ENCODE measurements around the gene EFCAB7. TPM values are rescaled to one million over a fixed set of nuclear protein-coding genes. Genes with fewer than 3 reads are reported as not detected.

EFCAB7 gene
- total RNA-seq, 1 experiment from 2014 or later = 2.8 TPM

GRCh38 chr1:63537006-63537405, 13.7 kb downstream of the EFCAB7 start:
- DNase-seq (ENCODE audit: low spot score) (no peak), ATAC-seq (peak; percentile 48)
- Mint-ChIP-seq H3K4me1 (peaks cover 13% of the 10 kb centered on the region), H3K27ac (no peak overlapping the region), H3K36me3 (no peaks in the 10 kb centered on the region), H3K9me3 (no peaks in the 10 kb centered on the region), H3K4me3 (no peak overlapping the region), H3K27me3 (ENCODE audit: low read depth) (no peaks in the 10 kb centered on the region)
- TF ChIP-seq, protein P1, sequence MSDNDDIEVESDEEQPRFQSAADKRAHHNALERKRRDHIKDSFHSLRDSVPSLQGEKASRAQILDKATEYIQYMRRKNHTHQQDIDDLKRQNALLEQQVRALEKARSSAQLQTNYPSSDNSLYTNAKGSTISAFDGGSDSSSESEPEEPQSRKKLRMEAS (CRISPR knock-in tag; IDR thresholded peaks at IDR 0.05) = no peak
- CTCF ChIA-PET = interaction anchor here (1.1 to 3.0 kb wide), 14 partner anchors 10 to 532 kb away, joined by 3 to 13 read pairs (median 6); partner anchors contain the start of gene EFCAB7
- POLR2A ChIA-PET = no interaction called here

GRCh38 chr1:63537940-63538339, 14.6 kb downstream of the EFCAB7 start:
- POLR2A ChIA-PET = no interaction called here
- no peaks in the 10 kb centered on the region for H3K27me3 Mint-ChIP-seq (ENCODE audit: low read depth)
- TF ChIP-seq, protein P2, sequence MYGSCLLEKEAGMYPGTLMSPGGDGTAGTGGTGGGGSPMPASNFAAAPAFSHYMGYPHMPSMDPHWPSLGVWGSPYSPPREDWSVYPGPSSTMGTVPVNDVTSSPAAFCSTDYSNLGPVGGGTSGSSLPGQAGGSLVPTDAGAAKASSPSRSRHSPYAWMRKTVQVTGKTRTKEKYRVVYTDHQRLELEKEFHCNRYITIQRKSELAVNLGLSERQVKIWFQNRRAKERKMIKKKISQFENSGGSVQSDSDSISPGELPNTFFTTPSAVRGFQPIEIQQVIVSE (CRISPR knock-in tag; IDR thresholded peaks at IDR 0.05; ENCODE audit: borderline replicate concordance) = no peak
- TF ChIP-seq MYBL2 (CRISPR knock-in tag; IDR thresholded peaks at IDR 0.05) = no peak
- TF ChIP-seq, protein P1 (CRISPR knock-in tag; IDR thresholded peaks at IDR 0.05) = no peak
- no peak for TF ChIP-seq NR1H2 (CRISPR knock-in tag; IDR thresholded peaks at IDR 0.05)
- TF ChIP-seq RORB (CRISPR knock-in tag; IDR thresholded peaks at IDR 0.05) = no peak
- TF ChIP-seq TEAD1 (CRISPR knock-in tag; IDR thresholded peaks at IDR 0.05) = no peak
- TF ChIP-seq, protein P3, sequence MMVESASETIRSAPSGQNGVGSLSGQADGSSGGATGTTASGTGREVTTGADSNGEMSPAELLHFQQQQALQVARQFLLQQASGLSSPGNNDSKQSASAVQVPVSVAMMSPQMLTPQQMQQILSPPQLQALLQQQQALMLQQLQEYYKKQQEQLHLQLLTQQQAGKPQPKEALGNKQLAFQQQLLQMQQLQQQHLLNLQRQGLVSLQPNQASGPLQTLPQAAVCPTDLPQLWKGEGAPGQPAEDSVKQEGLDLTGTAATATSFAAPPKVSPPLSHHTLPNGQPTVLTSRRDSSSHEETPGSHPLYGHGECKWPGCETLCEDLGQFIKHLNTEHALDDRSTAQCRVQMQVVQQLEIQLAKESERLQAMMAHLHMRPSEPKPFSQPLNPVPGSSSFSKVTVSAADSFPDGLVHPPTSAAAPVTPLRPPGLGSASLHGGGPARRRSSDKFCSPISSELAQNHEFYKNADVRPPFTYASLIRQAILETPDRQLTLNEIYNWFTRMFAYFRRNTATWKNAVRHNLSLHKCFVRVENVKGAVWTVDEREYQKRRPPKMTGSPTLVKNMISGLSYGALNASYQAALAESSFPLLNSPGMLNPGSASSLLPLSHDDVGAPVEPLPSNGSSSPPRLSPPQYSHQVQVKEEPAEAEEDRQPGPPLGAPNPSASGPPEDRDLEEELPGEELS (CRISPR knock-in tag; IDR thresholded peaks at IDR 0.05) = no peak
- TF ChIP-seq, protein P4, sequence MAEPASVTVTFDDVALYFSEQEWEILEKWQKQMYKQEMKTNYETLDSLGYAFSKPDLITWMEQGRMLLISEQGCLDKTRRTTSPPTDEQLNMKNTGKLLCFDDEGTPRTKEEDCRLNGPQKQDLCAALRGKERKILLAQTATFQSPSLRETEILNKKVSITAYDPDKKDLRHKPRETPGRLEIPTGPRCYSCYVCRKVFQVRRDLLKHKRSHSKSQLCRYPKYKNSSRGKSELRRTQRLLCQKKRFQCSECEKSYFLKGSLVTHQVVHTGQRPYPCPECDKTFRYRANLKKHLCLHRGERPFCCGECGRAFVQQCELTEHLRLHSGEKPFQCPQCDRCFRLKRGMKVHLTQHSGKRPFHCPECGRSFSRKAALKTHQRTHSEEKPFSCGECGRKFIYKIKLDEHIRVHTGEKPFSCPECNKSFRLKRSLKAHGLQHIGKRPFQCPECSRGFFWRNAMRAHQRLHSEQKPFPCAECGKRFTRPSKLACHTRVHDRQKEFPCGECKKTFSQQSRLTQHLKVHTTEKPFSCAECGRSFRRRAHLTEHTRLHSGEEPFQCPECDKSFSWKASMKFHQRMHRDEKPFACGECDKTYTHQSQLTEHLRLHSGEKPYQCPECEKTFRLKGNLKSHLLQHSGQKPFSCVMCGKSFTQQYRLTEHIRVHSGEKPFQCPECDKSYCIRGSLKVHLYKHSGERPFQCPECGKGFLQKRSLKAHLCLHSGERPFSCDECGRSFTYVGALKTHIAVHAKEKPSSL (CRISPR knock-in tag; conservative IDR thresholded peaks at IDR 0.05) = no peak
- TF ChIP-seq NFE2L1 (CRISPR knock-in tag; IDR thresholded peaks at IDR 0.05) = no peak
- no peak for TF ChIP-seq MXD4 (CRISPR knock-in tag; IDR thresholded peaks at IDR 0.05; ENCODE audit: borderline replicate concordance)
- TF ChIP-seq ATF3 (CRISPR knock-in tag; conservative IDR thresholded peaks at IDR 0.05) = no peak
- no peak for TF ChIP-seq ZNF219 (CRISPR knock-in tag; IDR thresholded peaks at IDR 0.05; ENCODE audit: borderline replicate concordance)
- no peak for TF ChIP-seq ZNF138 (CRISPR knock-in tag; conservative IDR thresholded peaks at IDR 0.05)
- no peak for TF ChIP-seq ELF4 (CRISPR knock-in tag; IDR thresholded peaks at IDR 0.05; ENCODE audit: low read depth)
- TF ChIP-seq, protein P5, sequence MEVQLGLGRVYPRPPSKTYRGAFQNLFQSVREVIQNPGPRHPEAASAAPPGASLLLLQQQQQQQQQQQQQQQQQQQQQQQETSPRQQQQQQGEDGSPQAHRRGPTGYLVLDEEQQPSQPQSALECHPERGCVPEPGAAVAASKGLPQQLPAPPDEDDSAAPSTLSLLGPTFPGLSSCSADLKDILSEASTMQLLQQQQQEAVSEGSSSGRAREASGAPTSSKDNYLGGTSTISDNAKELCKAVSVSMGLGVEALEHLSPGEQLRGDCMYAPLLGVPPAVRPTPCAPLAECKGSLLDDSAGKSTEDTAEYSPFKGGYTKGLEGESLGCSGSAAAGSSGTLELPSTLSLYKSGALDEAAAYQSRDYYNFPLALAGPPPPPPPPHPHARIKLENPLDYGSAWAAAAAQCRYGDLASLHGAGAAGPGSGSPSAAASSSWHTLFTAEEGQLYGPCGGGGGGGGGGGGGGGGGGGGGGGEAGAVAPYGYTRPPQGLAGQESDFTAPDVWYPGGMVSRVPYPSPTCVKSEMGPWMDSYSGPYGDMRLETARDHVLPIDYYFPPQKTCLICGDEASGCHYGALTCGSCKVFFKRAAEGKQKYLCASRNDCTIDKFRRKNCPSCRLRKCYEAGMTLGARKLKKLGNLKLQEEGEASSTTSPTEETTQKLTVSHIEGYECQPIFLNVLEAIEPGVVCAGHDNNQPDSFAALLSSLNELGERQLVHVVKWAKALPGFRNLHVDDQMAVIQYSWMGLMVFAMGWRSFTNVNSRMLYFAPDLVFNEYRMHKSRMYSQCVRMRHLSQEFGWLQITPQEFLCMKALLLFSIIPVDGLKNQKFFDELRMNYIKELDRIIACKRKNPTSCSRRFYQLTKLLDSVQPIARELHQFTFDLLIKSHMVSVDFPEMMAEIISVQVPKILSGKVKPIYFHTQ (CRISPR knock-in tag; IDR thresholded peaks at IDR 0.05) = no peak
- no peak for TF ChIP-seq ERG (CRISPR knock-in tag; IDR thresholded peaks at IDR 0.05)
- TF ChIP-seq CTCF (IDR thresholded peaks at IDR 0.05) = no peak
- no peak for TF ChIP-seq PRDM15 (CRISPR knock-in tag; IDR thresholded peaks at IDR 0.05)
- H3K4me1 Mint-ChIP-seq = peaks cover 13% of the 10 kb centered on the region
- H3K9me3 Mint-ChIP-seq = no peaks in the 10 kb centered on the region
- DNase-seq (ENCODE audit: low spot score) (no peak), ATAC-seq (no peak)
- H3K4me3 Mint-ChIP-seq = no peak overlapping the region
- CTCF ChIA-PET = interaction anchor here (0.6 to 3.0 kb wide), 20 partner anchors 9 to 611 kb away, joined by 3 to 13 read pairs (median 4); partner anchors contain the start of gene EFCAB7
- no peaks in the 10 kb centered on the region for H3K36me3 Mint-ChIP-seq
- H3K27ac Mint-ChIP-seq = no peak overlapping the region
